Neural progenitor cell (in vitro differentiated cells): Measurements from ENCODE around the gene FAM83B.

Experiments used
- EZH2 ChIP-seq: fragments of 200-600 bp; sonication (generic); IDR thresholded peaks from 2 replicates; pipeline ENCODE4 v1.6.1; 2017; ENCODE audit warnings: antibody characterized with exemption, mild to moderate bottlenecking, moderate library complexity
- EZH2phosphoT487 ChIP-seq: fragments of 200-600 bp; sonication (generic); IDR thresholded peaks from 2 replicates; pipeline ENCODE4 v1.6.1; 2017; ENCODE audit warnings: antibody characterized with exemption
- TF ChIP-seq, protein P1 (sequence below): fragments of 200-600 bp; sonication (generic); IDR thresholded peaks from 2 replicates; pipeline ENCODE4 v1.5.1; 2017; ENCODE audit warnings: antibody characterized with exemption, mild to moderate bottlenecking

- no peak for TF ChIP-seq EZH2phosphoT487
- TF ChIP-seq, protein P1, sequence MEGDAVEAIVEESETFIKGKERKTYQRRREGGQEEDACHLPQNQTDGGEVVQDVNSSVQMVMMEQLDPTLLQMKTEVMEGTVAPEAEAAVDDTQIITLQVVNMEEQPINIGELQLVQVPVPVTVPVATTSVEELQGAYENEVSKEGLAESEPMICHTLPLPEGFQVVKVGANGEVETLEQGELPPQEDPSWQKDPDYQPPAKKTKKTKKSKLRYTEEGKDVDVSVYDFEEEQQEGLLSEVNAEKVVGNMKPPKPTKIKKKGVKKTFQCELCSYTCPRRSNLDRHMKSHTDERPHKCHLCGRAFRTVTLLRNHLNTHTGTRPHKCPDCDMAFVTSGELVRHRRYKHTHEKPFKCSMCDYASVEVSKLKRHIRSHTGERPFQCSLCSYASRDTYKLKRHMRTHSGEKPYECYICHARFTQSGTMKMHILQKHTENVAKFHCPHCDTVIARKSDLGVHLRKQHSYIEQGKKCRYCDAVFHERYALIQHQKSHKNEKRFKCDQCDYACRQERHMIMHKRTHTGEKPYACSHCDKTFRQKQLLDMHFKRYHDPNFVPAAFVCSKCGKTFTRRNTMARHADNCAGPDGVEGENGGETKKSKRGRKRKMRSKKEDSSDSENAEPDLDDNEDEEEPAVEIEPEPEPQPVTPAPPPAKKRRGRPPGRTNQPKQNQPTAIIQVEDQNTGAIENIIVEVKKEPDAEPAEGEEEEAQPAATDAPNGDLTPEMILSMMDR = no peak
- no peak for TF ChIP-seq EZH2
Observed at GRCh38 chr6:54876871-54877270, 30.3 kb downstream of the FAM83B start.
